ENCODE measurements around the gene EFEMP1. TPM values are rescaled to one million over a fixed set of nuclear protein-coding genes. Genes with fewer than 3 reads are reported as not detected.

The EFEMP1 gene
- total and polyA plus RNA-seq, 7 experiments from 2014 or later, result not detected

GRCh38 chr2:55826246-55826645 lies 97.3 kb downstream of the EFEMP1 start:
- H3K9me3 ChIP-seq (ENCODE audit: control insufficient read depth in 2 of 3, low read length in 3 of 3), result no peaks in the 10 kb centered on the region
- H3K4me1 Mint-ChIP-seq, result no peaks in the 10 kb centered on the region
- no peaks in the 10 kb centered on the region for H3K36me3 ChIP-seq (ENCODE audit: control insufficient read depth in 2 of 3, insufficient read depth in 3 of 3, low read length in 3 of 3)
- H3K36me3 Mint-ChIP-seq, result no peaks in the 10 kb centered on the region
- H3K27ac ChIP-seq (ENCODE audit: low read depth, low read length), result no peak overlapping the region
- H3K4me1 ChIP-seq (ENCODE audit: control insufficient read depth in 2 of 2, insufficient read depth in 2 of 2, low read length in 2 of 2), result no peaks in the 10 kb centered on the region
- peaks cover 0 to 8% (median 1%) of the 10 kb centered on the region in 11 donors for H3K9me3 Mint-ChIP-seq
- H3K27me3 ChIP-seq (ENCODE audit: control insufficient read depth in 2 of 2, insufficient read depth in 2 of 2, low read length in 2 of 2), result no peaks in the 10 kb centered on the region
- intact Hi-C loops (cut with micrococcal nuclease), result no loop called here
- H3K27me3 Mint-ChIP-seq, result peaks cover 0 to 19% (median 0%) of the 10 kb centered on the region in 5 donors
- no peak for DNase-seq
- H3K27ac Mint-ChIP-seq, result no peak overlapping the region
- no peak for ATAC-seq
- H3K4me3 ChIP-seq (ENCODE audit: low read length), result no peak overlapping the region
- ChIA-PET CTCF (no interaction called here), POLR2A (no interaction called here)
- no peak overlapping the region for H3K4me3 Mint-ChIP-seq

GRCh38 chr2:55824551-55825096 lies 99.0 kb downstream of the EFEMP1 start:
- ATAC-seq, result no peak
- DNase-seq, result no peak
- Mint-ChIP-seq H3K27ac (peak overlapping the region in 1 of 9 donors; percentile 31), H3K9me3 (peaks cover 0 to 4% (median 0%) of the 10 kb centered on the region in 11 donors), H3K27me3 (peaks cover 0 to 19% (median 0%) of the 10 kb centered on the region in 5 donors), H3K4me1 (no peaks in the 10 kb centered on the region), H3K4me3 (no peak overlapping the region), H3K36me3 (no peaks in the 10 kb centered on the region)
- H3K27me3 ChIP-seq (ENCODE audit: control insufficient read depth in 2 of 2, insufficient read depth in 2 of 2, low read length in 2 of 2), result no peaks in the 10 kb centered on the region
- ChIA-PET POLR2A (no interaction called here), CTCF (no interaction called here)
- H3K4me1 ChIP-seq (ENCODE audit: control insufficient read depth in 2 of 2, insufficient read depth in 2 of 2, low read length in 2 of 2), result no peaks in the 10 kb centered on the region
- H3K4me3 ChIP-seq (ENCODE audit: low read length), result no peak overlapping the region
- no peak overlapping the region for H3K27ac ChIP-seq (ENCODE audit: low read depth, low read length)
- H3K36me3 ChIP-seq (ENCODE audit: control insufficient read depth in 2 of 3, insufficient read depth in 3 of 3, low read length in 3 of 3), result no peaks in the 10 kb centered on the region
- no peaks in the 10 kb centered on the region for H3K9me3 ChIP-seq (ENCODE audit: control insufficient read depth in 2 of 3, low read length in 3 of 3)
- intact Hi-C loops (cut with micrococcal nuclease), result no loop called here

Other genes starting within 250 kb of the EFEMP1 start
- 10 to 100 TPM; 16.9 to 31.2 (median 18.5) TPM for gene PNPT1, start 229.9 kb downstream of the EFEMP1 start, total RNA-seq
- 10 to 100 TPM; 23.7 to 32.7 TPM for gene PNPT1, start 229.9 kb downstream of the EFEMP1 start, polyA plus RNA-seq

All from naive thymus-derived CD4-positive, alpha-beta T cell (primary cell).